Right kidney (tissue), 1 donor: Measurements from ENCODE around the gene SH3RF1.

Experiments
- DNase-seq: peaks from one replicate; pipeline ENCODE4 v3.0.0-alpha.2; 2016

Gene SH3RF1

DNA sequence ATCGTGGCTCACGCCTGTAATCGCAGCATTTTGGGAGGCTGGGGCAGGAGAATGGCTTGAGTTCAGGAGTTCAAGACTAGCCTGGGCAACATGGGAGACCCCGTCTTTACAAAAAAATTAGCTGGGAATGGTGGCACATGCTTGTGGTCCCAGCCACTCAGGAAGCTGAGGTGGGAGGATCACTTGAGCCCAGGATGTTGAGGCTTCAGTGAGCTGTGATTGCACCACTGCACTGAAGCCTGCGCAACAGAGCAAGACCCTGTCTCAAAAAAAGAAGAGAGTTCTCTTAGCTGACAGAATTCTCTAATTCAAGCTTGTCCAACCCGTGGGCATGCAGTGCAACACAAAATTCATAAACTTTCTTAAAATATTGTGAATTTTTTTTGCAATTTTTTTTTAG, 165.1 kb downstream of the SH3RF1 start:
- DNase-seq = no peak

- DNase-seq = no peak
Measured at GRCh38 chr4:169103966-169104412, 166.8 kb downstream of the SH3RF1 start.

- DNase-seq = no peak
Measured at GRCh38 chr4:169102026-169102425, 168.7 kb downstream of the SH3RF1 start.

DNA sequence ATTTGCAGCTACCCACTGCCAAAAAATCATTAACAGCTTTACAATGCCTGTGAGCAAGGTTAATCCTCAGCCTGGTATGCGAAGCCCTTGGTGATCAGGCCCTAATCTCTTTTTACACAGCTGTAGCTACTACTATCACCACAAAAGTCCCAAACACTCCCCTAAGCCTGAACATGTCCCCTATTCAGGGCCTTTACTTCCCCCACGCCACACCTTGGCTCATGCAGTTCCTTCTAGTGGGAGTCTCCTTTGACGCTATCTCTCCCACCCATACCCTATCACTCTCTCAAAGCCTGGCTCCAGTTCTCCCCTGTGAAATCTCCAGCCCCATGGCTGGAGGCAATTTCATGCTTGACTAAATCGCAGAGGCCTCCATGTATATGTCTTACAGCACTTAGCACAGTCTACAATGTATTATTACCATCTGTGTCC, 170.1 kb downstream of the SH3RF1 start:
- no peak for DNase-seq

DNA sequence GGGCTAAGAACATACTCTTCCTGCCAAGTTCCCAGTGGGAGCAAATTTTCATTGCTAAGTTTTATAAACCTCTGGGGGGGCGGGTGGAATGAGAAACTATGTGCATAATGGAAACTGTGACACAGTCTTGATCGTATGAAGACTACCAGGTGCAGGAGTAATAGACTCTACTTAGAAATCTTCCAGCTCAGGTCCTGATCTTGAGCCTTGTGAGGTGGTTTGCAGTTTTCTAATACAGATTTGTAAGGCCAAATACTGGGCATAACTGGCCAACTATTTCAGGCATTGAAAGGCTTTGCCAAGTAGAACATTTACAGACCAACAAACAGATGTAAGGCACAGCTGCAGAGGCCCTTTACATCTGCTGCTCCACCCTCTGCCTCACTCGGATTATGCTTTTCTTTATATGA, 171.0 kb downstream of the SH3RF1 start:
- DNase-seq = no peak

DNA sequence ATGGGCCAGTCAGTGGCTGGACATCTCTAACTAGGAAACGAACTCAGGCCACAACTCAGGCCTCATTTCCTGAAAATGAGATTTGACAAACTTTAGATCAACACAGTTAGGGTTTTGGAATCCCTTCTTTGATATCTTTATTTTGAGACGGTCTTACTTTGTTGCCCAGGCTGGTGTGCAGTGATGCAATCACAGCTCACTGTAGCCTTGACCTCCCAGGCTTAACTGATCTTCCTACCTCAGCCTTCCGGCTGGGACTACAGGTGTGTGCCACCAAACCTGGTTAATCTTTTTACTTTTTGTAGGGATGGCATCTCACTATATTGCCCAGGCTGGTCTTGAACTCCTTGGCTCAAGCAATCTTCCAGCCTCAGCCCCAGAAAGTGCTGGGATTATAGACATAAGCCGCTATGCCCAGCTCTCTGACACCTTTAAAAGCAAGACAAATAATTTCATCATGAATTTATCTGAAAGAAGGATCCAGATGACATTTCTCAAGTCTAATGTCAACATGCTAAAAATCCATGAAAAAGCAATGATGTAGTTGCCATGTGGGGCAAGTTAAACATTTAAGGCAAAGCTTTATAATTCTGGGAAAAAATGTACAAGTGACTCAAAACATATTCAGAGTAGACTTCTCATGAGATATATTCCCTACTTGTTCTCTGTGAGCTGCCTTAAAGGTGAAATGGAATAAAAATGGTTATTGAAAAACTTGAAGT, 171.6 kb downstream of the SH3RF1 start:
- no peak for DNase-seq

GRCh38 chr4:169098532-169098931, 172.2 kb downstream of the SH3RF1 start:
- DNase-seq = no peak

DNA sequence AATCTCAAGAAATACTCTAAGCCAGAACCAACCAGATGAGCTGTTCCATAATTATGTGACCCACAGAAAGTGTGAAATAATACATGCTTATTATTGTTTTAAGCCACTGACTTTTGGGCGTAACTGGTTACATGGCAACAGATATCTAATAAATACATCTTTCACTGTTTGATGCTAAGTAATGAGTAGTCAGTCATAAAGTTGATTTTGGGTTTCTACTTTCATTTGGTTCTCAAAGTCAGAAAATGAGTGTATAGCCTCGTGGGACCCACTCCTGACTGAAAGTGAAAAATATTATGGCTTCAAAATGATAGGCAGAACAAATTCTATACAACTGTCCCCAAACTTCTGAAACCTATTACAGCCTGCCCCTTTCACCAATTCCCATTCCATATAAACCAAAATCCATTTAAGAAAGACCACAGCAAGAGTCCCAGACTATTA, 172.7 kb downstream of the SH3RF1 start:
- no peak for DNase-seq

DNA sequence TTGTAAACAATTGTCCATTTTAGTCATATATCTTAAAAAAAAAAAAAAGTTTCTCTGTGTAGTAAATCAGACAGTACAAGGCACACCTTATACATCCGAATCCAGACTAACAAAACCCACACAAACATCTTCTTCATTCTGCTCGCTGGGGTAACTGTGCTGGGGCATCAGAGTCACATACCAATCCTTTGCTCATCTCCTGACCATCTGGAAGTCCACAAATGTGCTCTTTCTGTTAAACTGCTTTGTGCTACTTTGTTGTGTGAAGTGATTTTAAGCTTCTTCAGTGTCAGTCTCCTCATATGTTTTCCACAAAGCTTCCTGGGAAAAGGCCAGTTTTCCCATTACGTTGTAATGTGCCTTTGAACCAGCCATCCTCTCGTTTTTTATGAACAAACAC, 174.5 kb downstream of the SH3RF1 start:
- no peak for DNase-seq

- no peak for DNase-seq
Measured at GRCh38 chr4:169094656-169095231, 176.0 kb downstream of the SH3RF1 start.

DNA sequence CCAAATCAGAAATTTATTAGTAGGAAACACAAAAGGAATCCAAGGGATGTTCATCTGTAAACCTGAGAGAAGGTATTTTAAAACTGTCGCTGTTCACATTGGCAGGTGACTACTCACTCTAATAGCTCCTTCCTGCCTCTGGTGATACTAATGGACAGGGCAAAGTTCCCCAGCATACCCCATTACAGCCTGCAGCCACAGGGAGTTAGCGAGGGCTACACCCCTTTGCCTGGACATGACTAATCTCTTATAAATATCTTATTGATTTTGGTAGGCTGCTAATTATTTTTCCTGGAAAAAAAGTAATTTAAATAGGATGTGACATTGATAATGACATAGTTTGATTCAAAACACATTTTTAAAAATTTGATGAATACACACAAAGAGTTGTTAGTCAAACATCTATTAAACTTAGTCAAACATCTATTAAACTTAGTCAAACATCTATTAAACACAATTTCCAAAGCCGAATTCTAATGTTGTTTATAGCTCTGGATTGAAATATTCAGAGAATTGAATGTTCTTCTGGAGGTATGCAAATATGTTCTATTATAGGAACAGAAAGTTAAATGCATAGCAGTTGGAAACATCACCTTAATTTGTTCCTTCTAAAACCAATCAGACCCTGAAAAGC, 177.8 kb downstream of the SH3RF1 start:
- no peak for DNase-seq

GRCh38 chr4:169090484-169091215, 180.1 kb downstream of the SH3RF1 start:
- no peak for DNase-seq

GRCh38 chr4:169089004-169089403, 181.8 kb downstream of the SH3RF1 start:
- DNase-seq = no peak

DNA sequence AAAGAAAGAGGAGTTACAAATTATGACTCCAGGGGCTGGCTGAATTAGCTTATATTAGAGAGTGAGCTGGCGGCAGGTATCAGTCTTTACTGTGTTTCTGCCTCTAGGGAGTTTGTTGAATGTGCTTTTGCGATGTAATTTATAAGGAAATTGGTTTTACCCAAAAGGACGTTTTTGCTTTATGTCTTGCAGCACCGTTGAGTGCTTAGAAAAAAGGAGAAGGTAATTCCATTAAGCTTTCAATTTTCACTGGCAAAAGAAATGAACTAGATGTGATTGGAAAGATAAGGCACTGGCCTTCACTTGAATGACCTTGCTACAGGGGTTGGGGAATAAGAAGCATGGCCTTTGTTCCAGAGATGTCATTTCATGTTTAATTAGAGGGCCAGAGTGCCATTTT, 185.8 kb downstream of the SH3RF1 start:
- no peak for DNase-seq

DNA sequence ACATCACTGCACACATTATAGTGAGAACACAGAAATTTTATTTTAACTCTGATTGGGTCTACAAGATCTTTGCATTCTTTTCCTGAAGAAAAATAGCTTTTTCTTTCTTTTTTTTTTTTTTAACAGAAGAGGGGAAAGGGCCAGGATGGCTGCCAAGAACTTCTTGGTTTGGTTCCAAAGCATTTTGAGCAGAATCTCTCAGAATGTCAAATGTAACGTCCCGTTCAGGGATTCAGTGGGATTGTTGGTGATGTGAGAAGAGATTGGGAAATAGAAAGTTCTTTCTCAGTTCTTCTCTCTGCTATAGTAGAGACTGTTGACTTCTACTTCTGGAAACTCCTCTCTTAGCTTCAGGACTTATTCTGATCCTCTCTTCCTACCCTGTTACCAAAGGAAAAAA, 189.8 kb downstream of the SH3RF1 start:
- DNase-seq = no peak

DNA sequence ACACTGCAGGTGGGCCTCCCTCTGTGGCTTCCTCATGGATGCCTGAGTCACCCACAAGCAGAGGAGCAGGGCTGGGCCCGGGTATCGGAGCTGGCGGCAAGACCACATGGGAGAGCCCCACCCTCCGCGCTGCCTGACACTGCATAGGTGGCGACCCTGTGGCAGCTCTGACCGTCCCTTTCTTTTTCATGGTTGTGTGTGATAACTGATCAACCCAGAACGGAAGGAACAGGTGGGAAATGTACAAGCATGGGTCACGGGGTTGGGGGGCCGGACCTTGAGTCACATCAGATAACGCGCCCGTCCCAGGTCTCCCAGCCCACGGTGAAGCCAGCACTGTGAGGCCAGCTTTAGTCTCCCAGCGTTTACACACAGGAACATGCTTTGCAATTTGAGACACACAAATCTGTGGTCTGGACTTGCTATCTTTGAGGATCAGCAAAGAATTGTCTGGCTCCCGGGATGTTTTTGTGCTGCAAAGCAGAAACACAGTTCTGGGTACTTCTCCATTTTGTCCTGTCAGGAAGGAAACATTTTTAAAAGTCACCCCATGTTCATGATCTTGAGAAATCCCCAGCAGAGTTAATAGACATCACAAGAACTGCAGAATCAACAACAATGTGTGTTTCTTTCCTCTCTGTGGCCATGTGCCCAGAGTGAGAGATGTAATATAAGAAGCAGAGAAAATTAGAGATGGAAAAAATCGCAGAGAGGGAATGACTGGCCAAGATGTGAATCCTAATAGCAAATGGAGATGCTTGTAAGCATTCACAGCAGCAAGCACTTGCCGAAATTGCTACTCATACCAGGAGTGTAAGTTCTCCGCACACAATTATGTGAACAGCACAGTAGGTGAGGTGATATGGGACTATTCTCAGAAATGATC, 190.6 kb downstream of the SH3RF1 start:
- DNase-seq = peak; percentile 43

DNA sequence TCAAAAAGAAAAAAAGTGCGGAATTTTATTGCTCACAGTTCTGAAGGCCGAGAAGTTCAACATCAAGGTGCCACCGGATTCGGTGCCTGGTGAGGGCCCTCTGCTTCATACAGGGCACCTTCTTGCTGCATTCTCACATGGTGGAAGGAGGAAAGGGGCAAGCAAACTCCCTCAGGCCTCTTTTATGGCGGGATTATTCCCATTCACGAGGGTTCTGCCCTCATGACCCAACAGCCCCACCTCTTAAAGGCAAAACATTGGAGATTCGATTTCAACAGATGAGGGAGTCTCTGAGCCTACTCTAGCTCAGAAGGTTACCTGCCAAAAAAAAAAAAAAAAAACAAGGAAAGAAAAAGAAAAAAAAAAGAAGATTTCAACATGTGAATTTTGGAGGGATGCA, 196.6 kb downstream of the SH3RF1 start:
- no peak for DNase-seq

GRCh38 chr4:169071747-169072146, 199.0 kb downstream of the SH3RF1 start:
- DNase-seq = no peak

DNA sequence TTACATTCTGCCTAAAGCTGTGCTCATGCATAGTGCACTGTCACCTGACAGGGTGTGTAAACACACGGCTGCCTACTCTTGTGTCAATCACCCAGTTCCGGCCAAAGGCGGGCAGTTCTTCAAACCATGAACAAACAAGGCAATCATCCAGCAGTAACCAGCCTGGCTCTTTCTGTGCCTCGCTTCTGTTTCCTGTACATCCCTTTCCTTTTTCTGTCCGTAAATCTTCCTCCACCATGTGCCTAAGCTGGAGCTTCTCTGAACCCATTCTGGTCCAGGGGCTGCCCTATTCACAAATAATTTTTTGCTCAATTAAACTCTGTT, 199.9 kb downstream of the SH3RF1 start:
- no peak for DNase-seq

GRCh38 chr4:169070071-169070894, 200.5 kb downstream of the SH3RF1 start:
- DNase-seq = peak; percentile 38

DNA sequence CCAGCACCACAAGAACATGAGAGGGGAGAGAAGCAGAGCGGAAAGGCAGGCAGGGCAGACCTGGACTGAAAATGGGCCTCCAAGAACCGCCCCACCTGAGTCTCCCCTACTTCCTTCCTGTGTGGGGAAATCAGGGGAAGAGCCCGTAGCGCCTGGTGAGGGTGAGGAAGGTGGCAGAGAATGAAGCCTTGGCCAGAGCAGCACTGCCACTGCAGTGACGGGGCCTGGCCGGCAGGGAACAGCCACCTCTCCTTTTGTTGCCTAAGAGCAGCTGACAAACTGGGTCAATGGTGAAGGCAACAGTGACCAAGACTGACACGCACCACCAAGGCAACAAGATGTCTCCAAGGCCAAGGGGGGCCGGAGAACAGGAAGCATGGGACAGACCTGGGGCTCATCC, 202.3 kb downstream of the SH3RF1 start:
- DNase-seq = no peak
